NB4 (cell line): ENCODE measurements around the gene ARHGEF7.

Source experiments
- DNase-seq: peaks from one replicate; pipeline ENCODE4 v3.0.0; 2010; ENCODE audit warnings: low read depth
- H3K4me3 ChIP-seq: one replicate; pipeline ENCODE4 v1.5.1; 2011; ENCODE audit warnings: mild to moderate bottlenecking, low read depth, low read length, moderate library complexity
- MYC ChIP-seq: IDR thresholded peaks from 2 replicates; pipeline ENCODE4 v1.6.1; 2011; ENCODE audit warnings: low read depth, low read length
- POLR2A ChIP-seq: IDR thresholded peaks from 2 replicates; pipeline ENCODE4 v1.6.1; 2011; ENCODE audit warnings: mild to moderate bottlenecking; ENCODE audit not compliant: insufficient read length; ENCODE audit errors: extremely low read depth
- TF ChIP-seq, protein P1 (sequence below): IDR thresholded peaks from 2 replicates; pipeline ENCODE4 v1.6.1; 2011; ENCODE audit warnings: low read depth, low read length
- TF ChIP-seq, protein P2 (sequence below): IDR thresholded peaks from one replicate; pipeline ENCODE4 v1.5.1; 2012; ENCODE audit warnings: low read depth, low read length

Gene ARHGEF7

DNA sequence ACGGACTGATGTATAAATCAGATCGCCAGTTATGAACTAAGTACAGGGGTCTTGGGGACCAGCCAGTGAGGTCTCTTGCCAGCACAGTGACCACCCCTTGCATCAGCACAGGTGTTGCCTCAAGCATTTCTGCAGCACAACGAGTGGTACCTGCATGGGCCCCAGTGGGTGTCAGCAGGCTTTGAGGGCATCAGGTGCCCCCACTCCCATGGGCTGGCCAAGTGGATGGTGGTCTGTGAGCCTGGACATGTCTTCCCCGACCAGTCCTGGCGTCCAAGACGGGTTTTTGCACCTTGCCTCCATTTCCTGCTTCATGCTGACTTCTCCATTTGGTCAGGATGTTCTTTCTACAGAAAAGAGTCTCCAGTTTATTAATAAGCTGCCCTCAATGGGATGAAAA is 22.4 kb upstream of the ARHGEF7 start:
- H3K4me3 ChIP-seq = no peak overlapping the region
- TF ChIP-seq, protein P1, sequence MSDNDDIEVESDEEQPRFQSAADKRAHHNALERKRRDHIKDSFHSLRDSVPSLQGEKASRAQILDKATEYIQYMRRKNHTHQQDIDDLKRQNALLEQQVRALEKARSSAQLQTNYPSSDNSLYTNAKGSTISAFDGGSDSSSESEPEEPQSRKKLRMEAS = no peak
- TF ChIP-seq MYC (no peak), POLR2A (no peak)
- TF ChIP-seq, protein P2, sequence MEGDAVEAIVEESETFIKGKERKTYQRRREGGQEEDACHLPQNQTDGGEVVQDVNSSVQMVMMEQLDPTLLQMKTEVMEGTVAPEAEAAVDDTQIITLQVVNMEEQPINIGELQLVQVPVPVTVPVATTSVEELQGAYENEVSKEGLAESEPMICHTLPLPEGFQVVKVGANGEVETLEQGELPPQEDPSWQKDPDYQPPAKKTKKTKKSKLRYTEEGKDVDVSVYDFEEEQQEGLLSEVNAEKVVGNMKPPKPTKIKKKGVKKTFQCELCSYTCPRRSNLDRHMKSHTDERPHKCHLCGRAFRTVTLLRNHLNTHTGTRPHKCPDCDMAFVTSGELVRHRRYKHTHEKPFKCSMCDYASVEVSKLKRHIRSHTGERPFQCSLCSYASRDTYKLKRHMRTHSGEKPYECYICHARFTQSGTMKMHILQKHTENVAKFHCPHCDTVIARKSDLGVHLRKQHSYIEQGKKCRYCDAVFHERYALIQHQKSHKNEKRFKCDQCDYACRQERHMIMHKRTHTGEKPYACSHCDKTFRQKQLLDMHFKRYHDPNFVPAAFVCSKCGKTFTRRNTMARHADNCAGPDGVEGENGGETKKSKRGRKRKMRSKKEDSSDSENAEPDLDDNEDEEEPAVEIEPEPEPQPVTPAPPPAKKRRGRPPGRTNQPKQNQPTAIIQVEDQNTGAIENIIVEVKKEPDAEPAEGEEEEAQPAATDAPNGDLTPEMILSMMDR = no peak
- no peak for DNase-seq

DNA sequence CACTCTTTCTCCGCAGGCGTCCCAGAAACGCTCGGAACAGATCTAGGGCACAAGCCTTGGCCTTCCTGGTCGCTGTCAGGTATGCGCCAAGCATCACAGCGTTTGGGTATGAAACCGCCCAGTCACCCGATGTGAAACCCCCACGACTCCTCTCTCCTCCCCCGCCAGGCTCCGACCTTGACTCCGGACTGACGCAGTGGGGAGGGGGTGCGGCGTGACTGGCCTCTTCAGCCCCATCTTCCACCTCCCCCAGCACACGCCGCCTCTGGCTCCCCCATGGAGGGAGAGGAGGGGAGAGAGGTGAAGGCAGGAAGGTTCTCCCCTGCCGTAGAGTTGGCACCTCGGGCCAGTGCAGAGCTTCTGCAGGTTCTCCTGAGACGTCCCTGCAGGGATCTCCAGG is 22.0 kb upstream of the ARHGEF7 start:
- no peak for DNase-seq
- TF ChIP-seq, protein P2 = no peak
- H3K4me3 ChIP-seq = no peak overlapping the region

DNA sequence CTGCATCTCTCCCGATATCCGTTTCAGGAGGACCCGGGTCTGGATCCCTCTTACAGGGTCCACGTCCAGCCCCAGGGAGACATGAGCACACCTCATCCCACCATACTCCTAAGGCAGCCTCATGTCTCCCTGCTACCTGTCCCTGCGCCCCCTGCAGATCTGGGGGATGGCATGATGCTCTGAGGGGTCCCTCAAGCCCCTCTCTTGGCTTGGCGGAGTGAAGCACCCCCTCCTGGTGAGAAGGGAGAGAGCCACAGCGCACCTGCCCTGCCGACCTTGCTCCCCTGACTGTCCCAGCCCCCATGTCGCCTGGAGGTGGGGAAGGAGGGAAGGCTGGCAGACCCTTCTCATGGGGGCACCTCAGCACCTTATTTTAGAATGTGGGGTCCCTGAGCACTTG is 21.5 kb upstream of the ARHGEF7 start:
- DNase-seq = no peak
- no peak for TF ChIP-seq MYC
- TF ChIP-seq, protein P1 = no peak
- TF ChIP-seq POLR2A = no peak
- TF ChIP-seq, protein P2 = no peak
- no peak overlapping the region for H3K4me3 ChIP-seq

DNA sequence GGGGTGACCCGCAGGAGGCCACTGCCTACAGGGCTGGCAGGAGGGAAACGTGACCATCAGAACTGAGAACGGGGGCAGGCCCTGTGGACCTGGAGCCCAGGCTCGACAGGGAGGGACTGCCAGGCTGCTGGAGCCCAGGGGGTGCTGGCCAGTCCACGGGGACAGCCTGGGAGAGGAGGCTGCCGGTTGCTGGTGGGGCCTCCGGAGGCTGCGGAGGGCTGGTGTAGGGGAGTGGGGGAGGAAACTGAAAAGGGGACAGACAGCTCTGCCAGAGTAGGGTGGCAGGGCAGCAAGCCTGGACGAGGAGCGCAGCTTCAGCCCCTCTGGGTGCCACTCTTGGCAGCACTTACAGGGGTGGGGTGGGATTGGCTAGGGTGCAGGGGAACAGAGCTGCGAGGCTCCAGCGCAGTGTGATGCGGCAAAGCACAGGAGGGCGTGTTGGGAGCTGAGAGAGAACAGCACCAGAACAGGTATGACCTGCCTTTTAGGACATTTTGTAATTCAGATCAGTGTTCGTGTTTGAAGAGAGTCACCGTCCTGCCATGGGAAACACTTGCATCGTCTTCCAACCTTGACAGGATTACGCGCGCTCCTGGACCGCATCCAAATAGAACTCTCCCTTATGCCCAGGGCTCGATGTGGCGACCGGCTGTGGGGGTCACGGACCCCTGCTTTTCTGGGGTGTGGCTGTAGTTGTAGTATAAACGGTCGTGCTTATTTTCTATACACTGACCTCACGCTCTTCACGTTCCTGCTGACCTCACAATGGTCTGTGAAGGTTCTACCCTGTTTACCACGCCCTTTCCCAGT is 19.9 kb upstream of the ARHGEF7 start:
- TF ChIP-seq POLR2A = no peak
- TF ChIP-seq, protein P1 = no peak
- TF ChIP-seq, protein P2 = no peak
- no peak for TF ChIP-seq MYC
- no peak for DNase-seq
- no peak overlapping the region for H3K4me3 ChIP-seq

DNA sequence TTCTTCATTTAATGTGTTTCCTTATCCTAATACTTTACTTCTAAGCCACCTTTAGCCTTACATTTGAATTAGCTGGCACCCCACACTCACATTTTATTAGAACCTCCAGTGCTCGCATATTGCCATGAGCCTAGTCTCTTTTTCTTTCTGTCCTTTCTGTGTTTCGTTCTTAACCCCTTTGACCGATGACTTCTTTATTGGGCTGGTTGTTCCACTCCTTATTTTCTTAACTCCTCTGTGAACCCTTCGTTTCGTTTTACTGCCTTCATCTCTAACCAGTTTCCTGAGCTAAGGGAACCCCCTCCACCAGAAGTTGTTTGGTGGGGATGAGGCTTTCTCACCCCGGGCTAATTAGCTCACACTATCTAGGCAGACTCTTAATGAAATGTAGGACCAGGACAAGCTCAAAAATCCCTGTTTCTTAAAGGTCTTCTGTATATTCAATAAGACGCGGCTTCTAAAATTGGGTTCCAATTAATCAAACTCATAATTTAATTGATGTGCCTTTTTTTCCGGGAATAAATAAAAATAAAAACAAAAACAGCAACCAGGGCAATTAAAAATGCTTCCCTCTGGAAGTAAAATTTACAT is 19.1 kb upstream of the ARHGEF7 start:
- TF ChIP-seq, protein P1 = no peak
- TF ChIP-seq MYC (no peak), POLR2A (no peak)
- TF ChIP-seq, protein P2 = no peak
- no peak for DNase-seq
- no peak overlapping the region for H3K4me3 ChIP-seq
